GM19023 (cell line): ENCODE data around the gene ANKDD1B.

Experiments
- ATAC-seq: cut with Tn5 transposase; IDR thresholded peaks from one replicate; pipeline ENCODE4 v1.9.1; 2021; ENCODE audit warnings: mild to moderate bottlenecking, moderate library complexity; ENCODE audit not compliant: unreplicated experiment

The ANKDD1B gene

GRCh38 chr5:75616371-75616881, 5.2 kb downstream of the ANKDD1B start:
- ATAC-seq, result no peak

GRCh38 chr5:75616971-75617621, 5.8 kb downstream of the ANKDD1B start:
- no peak for ATAC-seq

- ATAC-seq, result no peak
Measured at GRCh38 chr5:75617736-75618352, 6.6 kb downstream of the ANKDD1B start.

- ATAC-seq, result no peak
Measured at GRCh38 chr5:75620184-75620959, 9.1 kb downstream of the ANKDD1B start.

- no peak for ATAC-seq
Measured at GRCh38 chr5:75622564-75622963, 11.3 kb downstream of the ANKDD1B start.

- ATAC-seq, result no peak
Measured at GRCh38 chr5:75623846-75624245, 12.6 kb downstream of the ANKDD1B start.

- no peak for ATAC-seq
Measured at GRCh38 chr5:75626959-75627358, 15.7 kb downstream of the ANKDD1B start.

GRCh38 chr5:75627801-75628200, 16.5 kb downstream of the ANKDD1B start:
- no peak for ATAC-seq

- no peak for ATAC-seq
Measured at GRCh38 chr5:75630875-75631274, 19.6 kb downstream of the ANKDD1B start.

- ATAC-seq, result no peak
Measured at GRCh38 chr5:75632321-75632720, 21.1 kb downstream of the ANKDD1B start.

- ATAC-seq, result no peak
Measured at GRCh38 chr5:75637949-75638348, 26.7 kb downstream of the ANKDD1B start.

GRCh38 chr5:75639535-75640311, 28.5 kb downstream of the ANKDD1B start:
- ATAC-seq, result no peak

GRCh38 chr5:75640395-75640794, 29.1 kb downstream of the ANKDD1B start:
- ATAC-seq, result no peak

GRCh38 chr5:75640826-75641225, 29.6 kb downstream of the ANKDD1B start:
- no peak for ATAC-seq

- ATAC-seq, result no peak
Measured at GRCh38 chr5:75648712-75649111, 37.5 kb downstream of the ANKDD1B start.

- ATAC-seq, result no peak
Measured at GRCh38 chr5:75651575-75652238, 40.5 kb downstream of the ANKDD1B start.

- no peak for ATAC-seq
Measured at GRCh38 chr5:75653521-75653920, 42.3 kb downstream of the ANKDD1B start.

- ATAC-seq, result no peak
Measured at GRCh38 chr5:75654693-75655295, 43.5 kb downstream of the ANKDD1B start.

- no peak for ATAC-seq
Measured at GRCh38 chr5:75656311-75657003, 45.2 kb downstream of the ANKDD1B start.
